ENCODE data around the gene C1QTNF6. TPM values are rescaled to one million over a fixed set of nuclear protein-coding genes. Genes with fewer than 3 reads are reported as not detected.

Gene C1QTNF6
- total RNA-seq, 1 donor from 2014 or later = 6.0 TPM

DNA sequence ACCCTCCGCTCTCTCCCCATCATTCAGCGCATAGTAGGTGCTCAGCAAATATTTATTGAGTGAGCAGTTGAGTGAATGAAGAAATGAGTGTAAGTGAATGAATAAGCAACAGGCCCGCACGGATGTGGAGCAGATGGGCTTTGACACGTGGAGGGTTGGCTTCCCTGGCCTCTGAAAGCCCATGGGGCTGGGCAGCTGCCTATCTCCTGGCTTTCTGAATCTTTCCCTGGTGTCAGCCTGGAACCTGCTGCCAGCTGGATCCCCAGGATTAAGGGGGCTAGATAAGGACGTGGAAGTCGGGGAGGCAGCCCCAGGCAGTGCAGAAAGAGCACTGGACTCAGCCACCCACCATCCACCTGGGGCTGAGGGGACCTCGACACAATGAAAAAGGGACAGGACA lies 50.9 kb downstream of the C1QTNF6 start:
- H2AFZ ChIP-seq (ENCODE audit: low read depth, low read length) = no peak overlapping the region

DNA sequence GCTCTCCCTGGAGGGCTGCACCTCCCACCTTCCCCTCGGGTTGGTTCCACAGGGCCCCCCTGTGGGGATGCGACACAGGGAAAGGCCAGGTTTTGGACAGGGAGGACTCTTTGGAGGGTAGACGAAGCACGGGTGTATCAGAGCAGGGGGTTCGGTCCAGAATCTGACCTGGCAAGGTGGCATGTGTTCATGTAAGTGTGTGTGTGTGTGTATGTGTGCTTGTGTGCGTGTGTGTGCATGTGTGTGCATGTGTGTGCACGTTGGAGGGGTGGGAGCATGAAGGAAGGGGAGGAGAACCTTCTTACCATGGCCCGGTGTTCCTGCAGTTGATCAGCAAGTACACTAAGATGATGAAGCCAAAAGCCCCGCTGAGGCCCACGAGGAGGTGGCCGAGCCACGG lies 53.0 kb downstream of the C1QTNF6 start:
- H3K27ac Mint-ChIP-seq (ENCODE audit: unreplicated experiment) = no peak overlapping the region
- H3K4me1 ChIP-seq (ENCODE audit: insufficient read depth, low read length) = no peaks in the 10 kb centered on the region
- no peak overlapping the region for H2AFZ ChIP-seq (ENCODE audit: low read depth, low read length)
- FAIRE-seq = no peak
- H4K20me1 ChIP-seq (ENCODE audit: insufficient read depth, low read length) = no peaks in the 10 kb centered on the region
- H3K4me2 ChIP-seq (ENCODE audit: low read length) = no peak overlapping the region
- no peaks in the 10 kb centered on the region for H3K9me3 ChIP-seq (ENCODE audit: insufficient read depth, low read depth, low read length)
- H3K36me3 ChIP-seq (ENCODE audit: insufficient read depth, low read length) = no peaks in the 10 kb centered on the region
- peaks cover 4% of the 10 kb centered on the region for H3K4me1 Mint-ChIP-seq (ENCODE audit: low read depth, unreplicated experiment)
- no peak for DNase-seq (ENCODE audit: low read depth)
- H3K36me3 Mint-ChIP-seq (ENCODE audit: low read depth, unreplicated experiment) = no peaks in the 10 kb centered on the region
- H3K27me3 Mint-ChIP-seq (ENCODE audit: low read depth, unreplicated experiment) = peaks cover 44% of the 10 kb centered on the region
- H3K27ac ChIP-seq (ENCODE audit: low read depth, low read length) = no peak overlapping the region
- H3K4me3 Mint-ChIP-seq (ENCODE audit: unreplicated experiment) = no peak overlapping the region
- H3K9me3 Mint-ChIP-seq (ENCODE audit: unreplicated experiment) = peaks cover 3% of the 10 kb centered on the region
- H3K9ac ChIP-seq (ENCODE audit: low read length) = no peak overlapping the region
- H3K4me3 ChIP-seq (ENCODE audit: insufficient read depth, low read depth, low read length) = no peak overlapping the region
- TF ChIP-seq, protein P1, sequence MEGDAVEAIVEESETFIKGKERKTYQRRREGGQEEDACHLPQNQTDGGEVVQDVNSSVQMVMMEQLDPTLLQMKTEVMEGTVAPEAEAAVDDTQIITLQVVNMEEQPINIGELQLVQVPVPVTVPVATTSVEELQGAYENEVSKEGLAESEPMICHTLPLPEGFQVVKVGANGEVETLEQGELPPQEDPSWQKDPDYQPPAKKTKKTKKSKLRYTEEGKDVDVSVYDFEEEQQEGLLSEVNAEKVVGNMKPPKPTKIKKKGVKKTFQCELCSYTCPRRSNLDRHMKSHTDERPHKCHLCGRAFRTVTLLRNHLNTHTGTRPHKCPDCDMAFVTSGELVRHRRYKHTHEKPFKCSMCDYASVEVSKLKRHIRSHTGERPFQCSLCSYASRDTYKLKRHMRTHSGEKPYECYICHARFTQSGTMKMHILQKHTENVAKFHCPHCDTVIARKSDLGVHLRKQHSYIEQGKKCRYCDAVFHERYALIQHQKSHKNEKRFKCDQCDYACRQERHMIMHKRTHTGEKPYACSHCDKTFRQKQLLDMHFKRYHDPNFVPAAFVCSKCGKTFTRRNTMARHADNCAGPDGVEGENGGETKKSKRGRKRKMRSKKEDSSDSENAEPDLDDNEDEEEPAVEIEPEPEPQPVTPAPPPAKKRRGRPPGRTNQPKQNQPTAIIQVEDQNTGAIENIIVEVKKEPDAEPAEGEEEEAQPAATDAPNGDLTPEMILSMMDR (IDR thresholded peaks at IDR 0.05; ENCODE audit: insufficient read depth, low read depth, low read length) = no peak
- no peak for TF ChIP-seq EZH2 (IDR thresholded peaks at IDR 0.05; ENCODE audit: insufficient read depth, low read length)
- H3K27me3 ChIP-seq (ENCODE audit: insufficient read depth, low read length) = peaks cover 4% of the 10 kb centered on the region
- no peaks in the 10 kb centered on the region for H3K79me2 ChIP-seq (ENCODE audit: insufficient read depth, low read length)

More for the DNA sequence above, 50.9 kb downstream of the C1QTNF6 start:
- Histone ChIP-seq H3K9ac (ENCODE audit: low read length) (no peak overlapping the region), H3K27me3 (ENCODE audit: insufficient read depth, low read length) (peaks cover 4% of the 10 kb centered on the region), H3K36me3 (ENCODE audit: insufficient read depth, low read length) (no peaks in the 10 kb centered on the region), H3K9me3 (ENCODE audit: insufficient read depth, low read depth, low read length) (no peaks in the 10 kb centered on the region), H3K4me2 (ENCODE audit: low read length) (no peak overlapping the region), H3K4me1 (ENCODE audit: insufficient read depth, low read length) (no peaks in the 10 kb centered on the region), H4K20me1 (ENCODE audit: insufficient read depth, low read length) (no peaks in the 10 kb centered on the region), H3K79me2 (ENCODE audit: insufficient read depth, low read length) (no peaks in the 10 kb centered on the region), H3K27ac (ENCODE audit: low read depth, low read length) (no peak overlapping the region), H3K4me3 (ENCODE audit: insufficient read depth, low read depth, low read length) (no peak overlapping the region)
- DNase-seq (ENCODE audit: low read depth) = no peak
- peaks cover 3% of the 10 kb centered on the region for H3K9me3 Mint-ChIP-seq (ENCODE audit: unreplicated experiment)
- H3K27me3 Mint-ChIP-seq (ENCODE audit: low read depth, unreplicated experiment) = peaks cover 37% of the 10 kb centered on the region
- no peak overlapping the region for H3K4me3 Mint-ChIP-seq (ENCODE audit: unreplicated experiment)
- H3K27ac Mint-ChIP-seq (ENCODE audit: unreplicated experiment) = no peak overlapping the region
- H3K4me1 Mint-ChIP-seq (ENCODE audit: low read depth, unreplicated experiment) = peaks cover 4% of the 10 kb centered on the region
- no peaks in the 10 kb centered on the region for H3K36me3 Mint-ChIP-seq (ENCODE audit: low read depth, unreplicated experiment)
- FAIRE-seq = no peak
- TF ChIP-seq, protein P1 (IDR thresholded peaks at IDR 0.05; ENCODE audit: insufficient read depth, low read depth, low read length) = no peak
- no peak for TF ChIP-seq EZH2 (IDR thresholded peaks at IDR 0.05; ENCODE audit: insufficient read depth, low read length)

DNA sequence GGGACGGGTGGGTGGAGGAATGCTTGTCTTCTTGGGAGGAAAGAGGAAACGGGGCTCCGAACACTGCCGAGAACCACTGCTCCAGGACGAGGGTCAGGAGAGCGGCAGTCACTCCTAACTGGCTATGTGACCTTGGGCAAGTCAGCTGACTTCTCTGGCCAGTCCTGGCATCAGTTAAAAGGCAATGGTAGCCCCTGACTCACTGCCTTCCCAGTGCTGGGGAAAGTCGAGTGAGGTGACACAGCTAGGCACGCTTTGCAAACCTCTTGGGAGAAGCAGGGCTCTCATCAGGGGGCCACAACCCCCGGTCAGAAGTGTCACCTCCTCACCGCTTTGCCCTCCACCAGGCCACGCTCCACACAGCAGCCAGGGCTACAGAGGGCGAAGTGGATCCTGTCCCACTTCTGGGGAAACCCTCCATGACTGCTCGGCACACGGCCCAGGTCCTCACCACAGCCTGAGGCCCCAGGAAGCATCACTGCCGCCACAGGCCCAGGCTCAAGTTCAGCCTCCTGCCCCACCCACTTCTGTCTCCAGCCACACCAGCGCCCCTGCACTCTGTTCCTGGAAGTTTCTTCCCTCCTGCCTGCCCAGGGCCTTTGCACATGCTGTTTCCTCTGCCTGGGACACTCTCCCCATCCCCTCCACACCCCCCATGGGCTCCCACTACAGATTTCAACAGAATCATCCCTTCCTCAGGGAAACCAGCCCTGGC lies 54.6 kb downstream of the C1QTNF6 start:
- Histone ChIP-seq H3K4me3 (ENCODE audit: insufficient read depth, low read depth, low read length) (no peak overlapping the region), H3K4me1 (ENCODE audit: insufficient read depth, low read length) (no peaks in the 10 kb centered on the region), H4K20me1 (ENCODE audit: insufficient read depth, low read length) (no peaks in the 10 kb centered on the region), H3K9ac (ENCODE audit: low read length) (no peak overlapping the region), H3K36me3 (ENCODE audit: insufficient read depth, low read length) (no peaks in the 10 kb centered on the region), H3K79me2 (ENCODE audit: insufficient read depth, low read length) (no peaks in the 10 kb centered on the region), H3K27ac (ENCODE audit: low read depth, low read length) (no peak overlapping the region), H2AFZ (ENCODE audit: low read depth, low read length) (no peak overlapping the region), H3K9me3 (ENCODE audit: insufficient read depth, low read depth, low read length) (no peaks in the 10 kb centered on the region), H3K27me3 (ENCODE audit: insufficient read depth, low read length) (peaks cover 4% of the 10 kb centered on the region), H3K4me2 (ENCODE audit: low read length) (no peak overlapping the region)
- no peak overlapping the region for H3K4me3 Mint-ChIP-seq (ENCODE audit: unreplicated experiment)
- H3K27me3 Mint-ChIP-seq (ENCODE audit: low read depth, unreplicated experiment) = peaks cover 47% of the 10 kb centered on the region
- peaks cover 2% of the 10 kb centered on the region for H3K4me1 Mint-ChIP-seq (ENCODE audit: low read depth, unreplicated experiment)
- no peaks in the 10 kb centered on the region for H3K36me3 Mint-ChIP-seq (ENCODE audit: low read depth, unreplicated experiment)
- FAIRE-seq (no peak), DNase-seq (ENCODE audit: low read depth) (peak; percentile 12)
- TF ChIP-seq, protein P1 (IDR thresholded peaks at IDR 0.05; ENCODE audit: insufficient read depth, low read depth, low read length) = no peak
- TF ChIP-seq EZH2 (IDR thresholded peaks at IDR 0.05; ENCODE audit: insufficient read depth, low read length) = no peak
- H3K9me3 Mint-ChIP-seq (ENCODE audit: unreplicated experiment) = peaks cover 3% of the 10 kb centered on the region
- no peak overlapping the region for H3K27ac Mint-ChIP-seq (ENCODE audit: unreplicated experiment)

Measured in astrocyte (in vitro differentiated cells and primary cell).